Measurements from ENCODE around the gene FAM111B. TPM values are rescaled to one million over a fixed set of nuclear protein-coding genes. Genes with fewer than 3 reads are reported as not detected.
"Not testable (repeated sequence)": the region's sequence is repeated elsewhere in the genome, so short reads cannot be mapped to it uniquely, and the experiment has no call there.

The FAM111B gene
- total RNA-seq, 4 donors from 2014 or later = 0.20 to 0.30 (median 0.22) TPM; not detected in 1

GRCh38 chr11:59069087-59069486 lies 38.0 kb upstream of the FAM111B start:
- WGBS, 2 donors = 88 to 89% methylated on average over 1 of the region's 1 CpG
- Histone ChIP-seq H3K27me3 (peaks cover 0 to 6% of the 10 kb centered on the region in 2 donors), H3K4me3 (no peak overlapping the region)

GRCh38 chr11:59076876-59077571 lies 30.0 kb upstream of the FAM111B start:
- H3K36me3 ChIP-seq = no peaks in the 10 kb centered on the region
- 77 to 82% methylated on average over 7 to 8 of the region's 8 CpGs for WGBS, 2 donors
- H3K27ac ChIP-seq = no peak overlapping the region
- no peaks in the 10 kb centered on the region for H3K9me3 ChIP-seq
- no peaks in the 10 kb centered on the region for H3K27me3 ChIP-seq
- no peaks in the 10 kb centered on the region for H3K4me1 ChIP-seq
- DNase-seq (ENCODE audit: low spot score in 2 of 2) = no peak
- TF ChIP-seq EP300 (IDR thresholded peaks at IDR 0.05) (no peak), CTCF (IDR thresholded peaks at IDR 0.05) (no peak), POLR2A (IDR thresholded peaks at IDR 0.05) (no peak)
- no peak overlapping the region for H3K4me3 ChIP-seq

More at GRCh38 chr11:59069087-59069486, 38.0 kb upstream of the FAM111B start:
- H3K4me1 ChIP-seq = no peaks in the 10 kb centered on the region
- H3K36me3 ChIP-seq = no peaks in the 10 kb centered on the region
- no peak for DNase-seq (ENCODE audit: low spot score in 2 of 2)
- TF ChIP-seq POLR2A (IDR thresholded peaks at IDR 0.05) (no peak), EP300 (IDR thresholded peaks at IDR 0.05) (no peak), CTCF (IDR thresholded peaks at IDR 0.05) (no peak)
- no peak overlapping the region for H3K27ac ChIP-seq
- no peaks in the 10 kb centered on the region for H3K9me3 ChIP-seq

- H3K9me3 ChIP-seq = no peaks in the 10 kb centered on the region
- H3K27ac ChIP-seq = no peak overlapping the region
- no peaks in the 10 kb centered on the region for H3K36me3 ChIP-seq
- TF ChIP-seq POLR2A (IDR thresholded peaks at IDR 0.05) = no peak
- H3K4me1 ChIP-seq = no peaks in the 10 kb centered on the region
- 72 to 77% methylated on average over 2 of the region's 2 CpGs for WGBS, 2 donors
- H3K27me3 ChIP-seq = no peaks in the 10 kb centered on the region
- no peak for DNase-seq (ENCODE audit: low spot score in 2 of 2)
- H3K4me3 ChIP-seq = no peak overlapping the region
Measured at GRCh38 chr11:59078435-59078834, 28.6 kb upstream of the FAM111B start.

- H3K9me3 ChIP-seq = no peaks in the 10 kb centered on the region
- no peak for TF ChIP-seq POLR2A (IDR thresholded peaks at IDR 0.05)
- no peak for TF ChIP-seq EP300 (IDR thresholded peaks at IDR 0.05)
- no peak for TF ChIP-seq CTCF (IDR thresholded peaks at IDR 0.05)
- no peaks in the 10 kb centered on the region for H3K36me3 ChIP-seq
- no peak overlapping the region for H3K4me3 ChIP-seq
- WGBS, 2 donors = 88 to 100% methylated on average over 1 of the region's 1 CpG
- no peaks in the 10 kb centered on the region for H3K4me1 ChIP-seq
- DNase-seq (ENCODE audit: low spot score in 2 of 2) = no peak
- H3K27me3 ChIP-seq = no peaks in the 10 kb centered on the region
- H3K27ac ChIP-seq = no peak overlapping the region
Measured at GRCh38 chr11:59079086-59079485, 28.0 kb upstream of the FAM111B start.

GRCh38 chr11:59080421-59080820 lies 26.6 kb upstream of the FAM111B start:
- H3K4me3 ChIP-seq; H3K4me1 ChIP-seq; H3K9me3 ChIP-seq; H3K27ac ChIP-seq; H3K36me3 ChIP-seq; H3K27me3 ChIP-seq; DNase-seq (ENCODE audit: low spot score in 2 of 2): not testable (repeated sequence)
- WGBS, 2 donors = 89 to 100% methylated on average over 2 of the region's 2 CpGs

GRCh38 chr11:59081430-59082020 lies 25.5 kb upstream of the FAM111B start:
- not testable (repeated sequence) for DNase-seq (ENCODE audit: low spot score in 2 of 2); H3K36me3 ChIP-seq; H3K27me3 ChIP-seq; H3K9me3 ChIP-seq; H3K4me3 ChIP-seq; H3K4me1 ChIP-seq; H3K27ac ChIP-seq
- WGBS, 2 donors = 59 to 64% methylated on average over 4 of the region's 4 CpGs

GRCh38 chr11:59086007-59086406 lies 21.0 kb upstream of the FAM111B start, which contains the start of gene GLYATL1B:
Gene GLYATL1B, plus strand, starts transcription at chr11:59086307. Its CDS starts 0 bp downstream, at chr11:59086307.
- H3K9me3 ChIP-seq, H3K27ac ChIP-seq: not testable (repeated sequence)
- WGBS, 2 donors = 92 to 94% methylated on average over 5 of the region's 5 CpGs

More at GRCh38 chr11:59086007-59086406, 21.0 kb upstream of the FAM111B start, which contains the start of gene GLYATL1B:
- H3K4me3 ChIP-seq; H3K36me3 ChIP-seq; DNase-seq (ENCODE audit: low spot score in 2 of 2); H3K27me3 ChIP-seq; H3K4me1 ChIP-seq: not testable (repeated sequence)
